OCI-LY1 (cell line): ENCODE data around the gene GAD2.

ENCODE experiments used
- H2AFZ ChIP-seq: fragments of 200-600 bp; sonication (generic), shearing (Covaris generic); 2 replicates; pipeline ENCODE4 v1.6.0; 2014; ENCODE audit warnings: antibody characterized with exemption, mild to moderate bottlenecking, low read length
- H3F3A ChIP-seq: fragments of 200-600 bp; sonication (generic), shearing (Covaris generic); 2 replicates; pipeline ENCODE4 v1.6.0; 2014; ENCODE audit warnings: mild to moderate bottlenecking, antibody characterized with exemption, low read length, moderate library complexity; ENCODE audit not compliant: insufficient read depth
- H3K27ac ChIP-seq: fragments of 200-600 bp; sonication (generic); 2 replicates; pipeline ENCODE4 v1.5.1; 2014; ENCODE audit warnings: low read length, mixed run types, mild to moderate bottlenecking, low read depth; ENCODE audit not compliant: poor library complexity, severe bottlenecking
- H3K27me3 ChIP-seq: fragments of 200-600 bp; sonication (generic); 2 replicates; pipeline ENCODE4 v1.6.0; 2014; ENCODE audit warnings: antibody characterized with exemption, mild to moderate bottlenecking, low read length, moderate library complexity; ENCODE audit not compliant: insufficient read depth
- H3K36me3 ChIP-seq: fragments of 200-600 bp; sonication (generic); 2 replicates; pipeline ENCODE4 v1.6.1; 2014; ENCODE audit warnings: mild to moderate bottlenecking, antibody characterized with exemption, low read length, moderate library complexity, mixed read lengths; ENCODE audit not compliant: insufficient read depth
- H3K4me1 ChIP-seq: fragments of 200-600 bp; sonication (generic); 2 replicates; pipeline ENCODE4 v1.5.1; 2014; ENCODE audit warnings: mild to moderate bottlenecking, low read length, moderate library complexity; ENCODE audit not compliant: insufficient read depth, severe bottlenecking
- H3K4me2 ChIP-seq: fragments of 200-600 bp; sonication (generic), shearing (Covaris generic); 2 replicates; pipeline ENCODE4 v1.6.1; 2014; ENCODE audit warnings: low read length
- H3K4me3 ChIP-seq: fragments of 200-600 bp; sonication (generic); 2 replicates; pipeline ENCODE4 v1.5.1; 2014; ENCODE audit warnings: low read length, low read depth, mild to moderate bottlenecking, mixed read lengths; ENCODE audit not compliant: poor library complexity, severe bottlenecking
- H3K79me2 ChIP-seq: fragments of 200-600 bp; shearing (Covaris generic); 2 replicates; pipeline ENCODE4 v1.6.1; 2016; ENCODE audit warnings: mixed run types, low read length, mixed read lengths; ENCODE audit not compliant: insufficient read depth
- H3K9ac ChIP-seq: fragments of 200-600 bp; sonication (generic), shearing (Covaris generic); 2 replicates; pipeline ENCODE4 v1.6.1; 2014; ENCODE audit warnings: mild to moderate bottlenecking, low read length, mixed read lengths
- H3K9me2 ChIP-seq: fragments of 200-600 bp; sonication (generic), shearing (Covaris generic); 2 replicates; pipeline ENCODE4 v1.6.1; 2014; ENCODE audit warnings: low read depth, mild to moderate bottlenecking, low read length, mixed read lengths
- H3K9me3 ChIP-seq: fragments of 200-600 bp; shearing (Covaris generic); 2 replicates; pipeline ENCODE4 v1.6.1; 2014; ENCODE audit warnings: low read length, mixed read lengths
- H4K20me1 ChIP-seq: fragments of 200-600 bp; sonication (generic), shearing (Covaris generic); 2 replicates; pipeline ENCODE4 v1.6.0; 2016; ENCODE audit warnings: mild to moderate bottlenecking, low read length; ENCODE audit not compliant: insufficient read depth
- CTCF ChIP-seq: fragments of 200-600 bp; sonication (generic), shearing (Covaris generic); IDR thresholded peaks from 2 replicates; pipeline ENCODE4 v1.5.1; 2017; ENCODE audit warnings: mild to moderate bottlenecking, antibody characterized with exemption, low read length, moderate library complexity, mixed read lengths
- EZH2 ChIP-seq: fragments of 200-600 bp; sonication (generic), shearing (Covaris generic); IDR thresholded peaks from 2 replicates; pipeline ENCODE4 v1.8.0; 2017; ENCODE audit warnings: borderline replicate concordance, mixed run types, mild to moderate bottlenecking, antibody characterized with exemption, low read length, moderate library complexity, mixed read lengths

Gene GAD2

GRCh38 chr10:26197248-26197647, 19.3 kb upstream of the GAD2 start:
- H2AFZ ChIP-seq = no peak overlapping the region
- H3K4me1 ChIP-seq = no peaks in the 10 kb centered on the region
- H3K27me3 ChIP-seq = 0 out of 2 replicates have a peak, but pooled peaks cover 3% of the 10 kb centered on the region
- H3K9ac ChIP-seq = no peak overlapping the region
- H3K9me2 ChIP-seq = no peaks in the 10 kb centered on the region
- H3K79me2 ChIP-seq = no peaks in the 10 kb centered on the region
- H3K4me3 ChIP-seq = no peak overlapping the region
- H3K4me2 ChIP-seq = no peak overlapping the region
- no peaks in the 10 kb centered on the region for H3K9me3 ChIP-seq
- no peaks in the 10 kb centered on the region for H4K20me1 ChIP-seq
- no peaks in the 10 kb centered on the region for H3K36me3 ChIP-seq
- no peak overlapping the region for H3K27ac ChIP-seq
- H3F3A ChIP-seq = no peaks in the 10 kb centered on the region
- TF ChIP-seq EZH2 = no peak
- no peak for TF ChIP-seq CTCF

- Histone ChIP-seq H4K20me1 (no peaks in the 10 kb centered on the region), H3K9ac (no peak overlapping the region), H3K27me3 (0 out of 2 replicates have a peak, but pooled peaks cover 3% of the 10 kb centered on the region), H3K79me2 (no peaks in the 10 kb centered on the region), H2AFZ (no peak overlapping the region), H3K9me3 (no peaks in the 10 kb centered on the region), H3K36me3 (no peaks in the 10 kb centered on the region), H3K4me3 (no peak overlapping the region), H3K9me2 (no peaks in the 10 kb centered on the region), H3K4me1 (no peaks in the 10 kb centered on the region), H3F3A (no peaks in the 10 kb centered on the region), H3K27ac (no peak overlapping the region), H3K4me2 (no peak overlapping the region)
- TF ChIP-seq CTCF = no peak
- TF ChIP-seq EZH2 = no peak
These were observed 18.5 kb upstream of the GAD2 start for GRCh38 chr10:26198119-26198518.

- Histone ChIP-seq H3K4me2 (no peak overlapping the region), H3K27me3 (0 out of 2 replicates have a peak, but pooled peaks cover 3% of the 10 kb centered on the region), H3K36me3 (no peaks in the 10 kb centered on the region), H3K9me2 (no peaks in the 10 kb centered on the region), H2AFZ (no peak overlapping the region), H4K20me1 (no peaks in the 10 kb centered on the region), H3K9ac (no peak overlapping the region), H3K79me2 (no peaks in the 10 kb centered on the region), H3K27ac (no peak overlapping the region), H3F3A (no peaks in the 10 kb centered on the region), H3K4me3 (no peak overlapping the region), H3K9me3 (no peaks in the 10 kb centered on the region), H3K4me1 (no peaks in the 10 kb centered on the region)
- no peak for TF ChIP-seq EZH2
- TF ChIP-seq CTCF = no peak
These were observed 16.7 kb upstream of the GAD2 start for GRCh38 chr10:26199841-26200240.
